ENCODE measurements around the gene TRPM2.

- TF ChIP-seq RAD21 (IDR thresholded peaks at IDR 0.05; ENCODE audit: low read length): no peak
- TF ChIP-seq CTCF (conservative IDR thresholded peaks at IDR 0.05; ENCODE audit: low read depth, low read length): no peak
- no peak for TF ChIP-seq SMC3 (IDR thresholded peaks at IDR 0.05; ENCODE audit: low read depth, low read length)
- no peak for TF ChIP-seq RFX5 (IDR thresholded peaks at IDR 0.05; ENCODE audit: low read depth, low read length)
- no peak for TF ChIP-seq POLR2A (IDR thresholded peaks at IDR 0.05; ENCODE audit: low read depth, low read length)
- no peak for TF ChIP-seq NFE2L2 (IDR thresholded peaks at IDR 0.05; ENCODE audit: low read depth, low read length)
- TF ChIP-seq CHD1 (IDR thresholded peaks at IDR 0.05; ENCODE audit: low read depth, low read length): no peak
Measured at GRCh38 chr21:44444286-44444931, 91.0 kb downstream of the TRPM2 start.

All from IMR-90 (cell line).